HepG2 (cell line): Measurements from ENCODE around the gene ZNF770. TPM values are rescaled to one million over a fixed set of nuclear protein-coding genes. Genes with fewer than 3 reads are reported as not detected.

Source experiments
- ATAC-seq: fragments of 200-7000 bp; cut with Tn5 transposase; 3 replicates; pipeline ENCODE4 v1.9.1; 2020; ENCODE audit warnings: mild to moderate bottlenecking, moderate library complexity
- BruUV-seq: library from RNA; stranded (reverse); fragments of 400-500 nt; replicated peaks from 2 replicates; lab custom pipeline; 2021; lab: Mats Ljungman, UMichigan
- CTCF ChIA-PET: fragments of 300-600 bp; formaldehyde crosslinking; extraction: SDS; loops from one replicate; lab custom pipeline; 2021; ENCODE audit warnings: low total read pairs, inconsistent platforms, low intra/inter-chr PET ratio; lab: Yijun Ruan, JAX
- POLR2A ChIA-PET: fragments of 350-600 bp; sonication (Branson Sonifier 250); formaldehyde crosslinking; loops from one replicate; lab custom pipeline; 2020; ENCODE audit warnings: antibody characterized with exemption, inconsistent platforms; lab: Yijun Ruan, JAX
- DNase-seq: peaks from one replicate; pipeline ENCODE4 v3.0.0-alpha.2; 2015; ENCODE audit warnings: low spot score
- FAIRE-seq: peaks from 3 replicates; lab custom pipeline; 2011; peaks lifted over from hg19 to GRCh38; lab: Jason Lieb, UNC
- H2AFZ ChIP-seq: one replicate; pipeline ENCODE4 v1.6.1; 2011; ENCODE audit warnings: low read length, inconsistent platforms
- H3K27ac ChIP-seq: fragments of 300-600 bp; 3 replicates; pipeline ENCODE4 v1.8.0; 2011; ENCODE audit warnings: mixed run types, mild to moderate bottlenecking, mixed read lengths, low read length, inconsistent platforms; ENCODE audit not compliant: insufficient read depth; ENCODE audit errors: extremely low read length
- H3K27me3 ChIP-seq, 2 experiments: fragments of 200-600 bp in 1 of 2; 2 replicates in 1 of 2; 3 replicates in 1 of 2; pipeline versions ENCODE4 v1.6.0 to v1.8.0; 2011; ENCODE audit warnings: low read length in 2 of 2, mild to moderate bottlenecking in 2 of 2, moderate library complexity in 2 of 2, inconsistent platforms in 1 of 2; ENCODE audit not compliant: insufficient read depth in 2 of 2, control insufficient read depth in 1 of 2
- H3K36me3 ChIP-seq, 2 experiments: fragments of 200-600 bp in 1 of 2; replicated peaks in 1 of 2; 2 replicates in 1 of 2; 3 replicates in 1 of 2; pipeline versions ENCODE4 v1.5.1 to v1.8.0; 2011; ENCODE audit warnings: low read length in 2 of 2, inconsistent platforms in 1 of 2; ENCODE audit not compliant: insufficient read depth in 2 of 2, control insufficient read depth in 1 of 2
- H3K4me1 ChIP-seq: 2 replicates; pipeline ENCODE4 v1.5.1; 2012; ENCODE audit warnings: low read length, inconsistent platforms; ENCODE audit not compliant: insufficient read depth
- H3K4me2 ChIP-seq: 2 replicates; pipeline ENCODE4 v1.6.0; 2011; ENCODE audit warnings: low read depth, low read length, inconsistent platforms
- H3K4me3 ChIP-seq, 3 experiments: fragments of 200-600 bp in 1 of 3; sonication (generic), shearing (Covaris generic) in 1 of 3; replicated peaks in 1 of 3; 2 replicates each; pipeline ENCODE4 v1.5.1; 2011 to 2016; ENCODE audit warnings: low read length in 3 of 3, inconsistent platforms in 2 of 3, low read depth in 2 of 3, mild to moderate bottlenecking in 2 of 3, control low read depth in 1 of 3, mixed read lengths in 1 of 3; ENCODE audit not compliant: insufficient read depth in 1 of 3
- H3K79me2 ChIP-seq: one replicate; pipeline ENCODE4 v1.6.1; 2011; ENCODE audit warnings: low read length, inconsistent platforms; ENCODE audit not compliant: insufficient read depth
- H3K9ac ChIP-seq: 2 replicates; pipeline ENCODE4 v1.6.0; 2011; ENCODE audit warnings: mild to moderate bottlenecking, low read depth, low read length, inconsistent platforms; ENCODE audit not compliant: insufficient read depth
- H3K9me3 ChIP-seq: 2 replicates; pipeline ENCODE4 v1.5.1; 2012; ENCODE audit warnings: mild to moderate bottlenecking, low read length
- H4K20me1 ChIP-seq: 2 replicates; pipeline ENCODE4 v1.6.0; 2011; ENCODE audit warnings: inconsistent platforms, mild to moderate bottlenecking, low read length, moderate library complexity; ENCODE audit not compliant: insufficient read depth
- AFF4 ChIP-seq: sonication (generic); formaldehyde crosslinking; IDR thresholded peaks from 2 replicates; pipeline ENCODE4 v1.4.0; 2020; ENCODE audit warnings: missing genetic modification reagents
- AGO1 ChIP-seq: fragments of 200-400 bp; formaldehyde crosslinking; IDR thresholded peaks from 2 replicates; pipeline ENCODE4 v1.6.1; 2017; ENCODE audit warnings: mild to moderate bottlenecking, low read depth, low read length, moderate library complexity; ENCODE audit not compliant: poor library complexity, severe bottlenecking
- FLYWCH1 ChIP-seq: sonication (generic); formaldehyde crosslinking; IDR thresholded peaks from 2 replicates; pipeline ENCODE4 v1.8.1; 2023; ENCODE audit warnings: mild to moderate bottlenecking, missing genetic modification reagents
- MBNL3 ChIP-seq: fragments of 250-450 bp; sonication (Bioruptor Pico); conservative IDR thresholded peaks from 2 replicates; pipeline ENCODE4 v1.8.0; 2022; ENCODE audit warnings: mild to moderate bottlenecking, inconsistent platforms
- MIER3 ChIP-seq: IDR thresholded peaks from 2 replicates; pipeline ENCODE4 v1.6.1; 2016; ENCODE audit warnings: missing compliant biosample characterization, borderline replicate concordance
- PRDM4 ChIP-seq: sonication (generic); formaldehyde crosslinking; IDR thresholded peaks from 2 replicates; pipeline ENCODE4 v1.9.0; 2021; ENCODE audit warnings: missing genetic modification reagents, borderline replicate concordance
- RBAK ChIP-seq: sonication (generic); formaldehyde crosslinking; IDR thresholded peaks from 2 replicates; pipeline ENCODE4 v1.5.1; 2020; ENCODE audit warnings: mild to moderate bottlenecking, missing genetic modification reagents
- RXRA ChIP-seq: sonication (generic); formaldehyde crosslinking; IDR thresholded peaks from 2 replicates; pipeline ENCODE4 v1.5.1; 2020; ENCODE audit warnings: missing genetic modification reagents
- SETDB1 ChIP-seq: sonication (generic); formaldehyde crosslinking; IDR thresholded peaks from 2 replicates; pipeline ENCODE4 v1.5.1; 2020; ENCODE audit warnings: missing genetic modification reagents, mild to moderate bottlenecking, borderline replicate concordance
- ZFY ChIP-seq: sonication (generic); formaldehyde crosslinking; IDR thresholded peaks from 2 replicates; pipeline ENCODE4 v1.4.0; 2020; ENCODE audit warnings: missing genetic modification reagents
- ZNF207 ChIP-seq: fragments of 450-650 bp; IDR thresholded peaks from 2 replicates; pipeline ENCODE4 v1.6.1; 2016; ENCODE audit warnings: antibody characterized with exemption, borderline replicate concordance
- ZNF280B ChIP-seq: sonication (generic); formaldehyde crosslinking; IDR thresholded peaks from 2 replicates; pipeline ENCODE4 v1.5.0; 2020; ENCODE audit warnings: missing genetic modification reagents, mild to moderate bottlenecking, borderline replicate concordance
- ZNF337 ChIP-seq: sonication (generic); formaldehyde crosslinking; IDR thresholded peaks from 2 replicates; pipeline ENCODE4 v1.5.1; 2020; ENCODE audit warnings: missing genetic modification reagents, low read depth, mild to moderate bottlenecking, borderline replicate concordance
- ZNF414 ChIP-seq: sonication (generic); formaldehyde crosslinking; IDR thresholded peaks from 2 replicates; pipeline ENCODE4 v1.5.0; 2020; ENCODE audit warnings: missing genetic modification reagents
- ZNF790 ChIP-seq: sonication (generic); formaldehyde crosslinking; IDR thresholded peaks from 2 replicates; pipeline ENCODE4 v1.8.0; 2022; ENCODE audit warnings: missing genetic modification reagents, mild to moderate bottlenecking, borderline replicate concordance
- WGBS: methylation state at CpG from one replicate; pipeline ENCODE4 v1.1.6; 2017; ENCODE audit warnings: low lambda C conversion rate; 5-methylcytosine and 5-hydroxymethylcytosine counted together
- in situ Hi-C: cut with HindIII; loops from 2 replicates; pipeline ENCODE4 v1.10.0; 2017; ENCODE audit warnings: low pct_unique_long_range_greater_than_20kb; ENCODE audit not compliant: extremely low pct_ligation_motif_present
- intact Hi-C: fragments of 100-400 bp; cut with micrococcal nuclease; formaldehyde crosslinking; loops from one replicate; pipeline ENCODE4 v1.10.0; 2022; ENCODE audit not compliant: unreplicated experiment
- polyA plus RNA-seq, 8 experiments: library from polyadenylated mRNA; depleted of rRNA in 3 of 8; stranded (reverse) in 7 of 8; unstranded in 1 of 8; fragments of >200 nt; fragmentation: Illumina TruSeq in 4 of 8; extraction: Trizol in 4 of 8; gene quantifications; 2 replicates each; pipeline versions ENCODE4 v1.2.1 to v1.2.3, GENCODE V29; 2011 to 2016; ENCODE audit warnings: low read depth in 4 of 8, missing spikeins in 1 of 8, mixed read lengths in 1 of 8; ENCODE audit not compliant: insufficient read depth in 1 of 8
- total RNA-seq, 5 experiments: library from RNA; depleted of rRNA; stranded (reverse); fragments of >200 nt; fragmentation: Illumina TruSeq; extraction: Trizol; gene quantifications; 2 replicates each; pipeline ENCODE4 v1.2.3, GENCODE V29; 2016; ENCODE audit warnings: low read depth in 1 of 5

The ZNF770 gene
- total and polyA plus RNA-seq, 2 of the 13 experiments (the other 11 are each of a cell fraction or from before 2014, with no cell fraction given): 15.5 to 33.1 TPM

- H3K36me3 ChIP-seq: no peaks in the 10 kb centered on the region
- BruUV-seq: no TSS peak
- H3K27me3 ChIP-seq: no peaks in the 10 kb centered on the region
- intact Hi-C loops: no loop called here
- H4K20me1 ChIP-seq: no peaks in the 10 kb centered on the region
- no peak for DNase-seq
- H2AFZ ChIP-seq: no peak overlapping the region
- no peak overlapping the region for H3K4me2 ChIP-seq
- H3K4me3 ChIP-seq: no peak overlapping the region
- ATAC-seq: no peak
- in situ Hi-C loops: no loop called here
- no peak for FAIRE-seq
- no peak overlapping the region for H3K27ac ChIP-seq
- H3K4me1 ChIP-seq: no peaks in the 10 kb centered on the region
- no peaks in the 10 kb centered on the region for H3K9me3 ChIP-seq
- H3K79me2 ChIP-seq: no peaks in the 10 kb centered on the region
- 17% methylated on average over 3 of the region's 3 CpGs for WGBS
- H3K9ac ChIP-seq: no peak overlapping the region
- ChIA-PET POLR2A (no interaction called here), CTCF (no interaction called here)
- no peak for TF ChIP-seq SETDB1
- no peak for TF ChIP-seq ZNF790 (CRISPR knock-in tag)
- no peak for TF ChIP-seq ZNF414 (CRISPR knock-in tag)
- no peak for TF ChIP-seq PRDM4
- TF ChIP-seq MIER3 (CRISPR knock-in tag): no peak
- no peak for TF ChIP-seq ZNF280B (CRISPR knock-in tag)
- no peak for TF ChIP-seq AFF4 (CRISPR knock-in tag)
- TF ChIP-seq ZNF207: no peak
- TF ChIP-seq RBAK: no peak
- TF ChIP-seq FLYWCH1 (CRISPR knock-in tag): no peak
- TF ChIP-seq MBNL3: no peak
- no peak for TF ChIP-seq RXRA (CRISPR knock-in tag)
- TF ChIP-seq ZNF337 (CRISPR knock-in tag): no peak
- no peak for TF ChIP-seq ZFY (CRISPR knock-in tag)
- TF ChIP-seq AGO1: no peak
Observed at GRCh38 chr15:35023804-35024203, 35.7 kb upstream of the ZNF770 start.
